ENCODE data around the gene KREMEN1. TPM values are rescaled to one million over a fixed set of nuclear protein-coding genes. Genes with fewer than 3 reads are reported as not detected.

KREMEN1 gene
- total RNA-seq, 1 donor from 2014 or later = 0.03 TPM

GRCh38 chr22:29194184-29194583 is 121.3 kb downstream of the KREMEN1 start:
- H3K36me3 Mint-ChIP-seq (ENCODE audit: low read depth) = no peaks in the 10 kb centered on the region
- intact Hi-C loops (cut with micrococcal nuclease) = no loop called here
- no peaks in the 10 kb centered on the region for H3K4me1 Mint-ChIP-seq (ENCODE audit: low read depth)
- no peak for DNase-seq (ENCODE audit: low spot score)
- H3K4me3 Mint-ChIP-seq = no peak overlapping the region
- H3K9me3 Mint-ChIP-seq = peaks cover 4% of the 10 kb centered on the region
- H3K27me3 Mint-ChIP-seq (ENCODE audit: insufficient read depth) = peaks cover 12% of the 10 kb centered on the region
- H3K27ac Mint-ChIP-seq = no peak overlapping the region

- peaks cover 4% of the 10 kb centered on the region for H3K9me3 Mint-ChIP-seq
- intact Hi-C loops (cut with micrococcal nuclease) = no loop called here
- DNase-seq (ENCODE audit: low spot score) = no peak
- H3K27ac Mint-ChIP-seq = no peak overlapping the region
- H3K4me1 Mint-ChIP-seq (ENCODE audit: low read depth) = no peaks in the 10 kb centered on the region
- peaks cover 16% of the 10 kb centered on the region for H3K27me3 Mint-ChIP-seq (ENCODE audit: insufficient read depth)
- no peak overlapping the region for H3K4me3 Mint-ChIP-seq
- H3K36me3 Mint-ChIP-seq (ENCODE audit: low read depth) = no peaks in the 10 kb centered on the region
These were observed 122.5 kb downstream of the KREMEN1 start for GRCh38 chr22:29195118-29195963.

- H3K27me3 Mint-ChIP-seq (ENCODE audit: insufficient read depth) = peaks cover 16% of the 10 kb centered on the region
- DNase-seq (ENCODE audit: low spot score) = no peak
- H3K27ac Mint-ChIP-seq = no peak overlapping the region
- H3K4me3 Mint-ChIP-seq = no peak overlapping the region
- H3K4me1 Mint-ChIP-seq (ENCODE audit: low read depth) = peaks cover under 1% of the 10 kb centered on the region
- H3K9me3 Mint-ChIP-seq = peaks cover 4% of the 10 kb centered on the region
- intact Hi-C loops (cut with micrococcal nuclease) = no loop called here
- H3K36me3 Mint-ChIP-seq (ENCODE audit: low read depth) = no peaks in the 10 kb centered on the region
These were observed 123.3 kb downstream of the KREMEN1 start for GRCh38 chr22:29195964-29196666.

GRCh38 chr22:29197096-29197495 is 124.3 kb downstream of the KREMEN1 start:
- Mint-ChIP-seq H3K4me1 (ENCODE audit: low read depth) (peaks cover 10% of the 10 kb centered on the region), H3K27me3 (ENCODE audit: insufficient read depth) (peaks cover 22% of the 10 kb centered on the region), H3K9me3 (peaks cover 4% of the 10 kb centered on the region), H3K36me3 (ENCODE audit: low read depth) (no peaks in the 10 kb centered on the region), H3K27ac (no peak overlapping the region), H3K4me3 (no peak overlapping the region)
- DNase-seq (ENCODE audit: low spot score) = no peak
- intact Hi-C loops (cut with micrococcal nuclease) = no loop called here

- H3K4me3 Mint-ChIP-seq = no peak overlapping the region
- no peak for DNase-seq (ENCODE audit: low spot score)
- H3K4me1 Mint-ChIP-seq (ENCODE audit: low read depth) = peaks cover 19% of the 10 kb centered on the region
- peaks cover 22% of the 10 kb centered on the region for H3K27me3 Mint-ChIP-seq (ENCODE audit: insufficient read depth)
- intact Hi-C loops (cut with micrococcal nuclease) = no loop called here
- peaks cover 4% of the 10 kb centered on the region for H3K9me3 Mint-ChIP-seq
- no peak overlapping the region for H3K27ac Mint-ChIP-seq
- H3K36me3 Mint-ChIP-seq (ENCODE audit: low read depth) = no peaks in the 10 kb centered on the region
These were observed 125.4 kb downstream of the KREMEN1 start for GRCh38 chr22:29198240-29198639.

GRCh38 chr22:29199702-29200400 is 127.0 kb downstream of the KREMEN1 start:
- Mint-ChIP-seq H3K4me3 (no peak overlapping the region), H3K27me3 (ENCODE audit: insufficient read depth) (peaks cover 28% of the 10 kb centered on the region), H3K4me1 (ENCODE audit: low read depth) (peaks cover 19% of the 10 kb centered on the region), H3K36me3 (ENCODE audit: low read depth) (no peaks in the 10 kb centered on the region), H3K9me3 (peaks cover 4% of the 10 kb centered on the region), H3K27ac (no peak overlapping the region)
- no peak for DNase-seq (ENCODE audit: low spot score)
- intact Hi-C loops (cut with micrococcal nuclease) = no loop called here

GRCh38 chr22:29200901-29201300 is 128.1 kb downstream of the KREMEN1 start:
- Mint-ChIP-seq H3K4me1 (ENCODE audit: low read depth) (peaks cover 19% of the 10 kb centered on the region), H3K9me3 (no peaks in the 10 kb centered on the region), H3K27me3 (ENCODE audit: insufficient read depth) (peaks cover 31% of the 10 kb centered on the region), H3K36me3 (ENCODE audit: low read depth) (no peaks in the 10 kb centered on the region), H3K4me3 (no peak overlapping the region), H3K27ac (no peak overlapping the region)
- no peak for DNase-seq (ENCODE audit: low spot score)
- intact Hi-C loops (cut with micrococcal nuclease) = no loop called here

GRCh38 chr22:29201782-29202181 is 128.9 kb downstream of the KREMEN1 start:
- no peak for DNase-seq (ENCODE audit: low spot score)
- H3K4me3 Mint-ChIP-seq = no peak overlapping the region
- H3K36me3 Mint-ChIP-seq (ENCODE audit: low read depth) = no peaks in the 10 kb centered on the region
- peaks cover 19% of the 10 kb centered on the region for H3K4me1 Mint-ChIP-seq (ENCODE audit: low read depth)
- intact Hi-C loops (cut with micrococcal nuclease) = loop anchor here (1.0 to 2.0 kb wide), 2 partner anchors 35 to 44 kb away; no protein-coding TSS in a partner anchor
- no peak overlapping the region for H3K27ac Mint-ChIP-seq
- no peaks in the 10 kb centered on the region for H3K9me3 Mint-ChIP-seq
- peaks cover 33% of the 10 kb centered on the region for H3K27me3 Mint-ChIP-seq (ENCODE audit: insufficient read depth)

GRCh38 chr22:29202212-29203192 is 129.7 kb downstream of the KREMEN1 start:
- Mint-ChIP-seq H3K4me3 (peak overlapping the region; percentile 45), H3K4me1 (ENCODE audit: low read depth) (peaks cover 19% of the 10 kb centered on the region), H3K9me3 (no peaks in the 10 kb centered on the region), H3K27me3 (ENCODE audit: insufficient read depth) (peaks cover 37% of the 10 kb centered on the region), H3K27ac (peak overlapping the region; percentile 58), H3K36me3 (ENCODE audit: low read depth) (no peaks in the 10 kb centered on the region)
- intact Hi-C loops (cut with micrococcal nuclease) = loop anchor here (1.0 to 2.0 kb wide), 2 partner anchors 36 to 43 kb away; no protein-coding TSS in a partner anchor
- peak; percentile 35 for DNase-seq (ENCODE audit: low spot score)

- peaks cover 19% of the 10 kb centered on the region for H3K4me1 Mint-ChIP-seq (ENCODE audit: low read depth)
- H3K27ac Mint-ChIP-seq = no peak overlapping the region
- H3K27me3 Mint-ChIP-seq (ENCODE audit: insufficient read depth) = peaks cover 41% of the 10 kb centered on the region
- no peaks in the 10 kb centered on the region for H3K36me3 Mint-ChIP-seq (ENCODE audit: low read depth)
- no peak for DNase-seq (ENCODE audit: low spot score)
- intact Hi-C loops (cut with micrococcal nuclease) = loop anchor here (2.0 kb wide), 1 partner anchor 37 kb away; no protein-coding TSS in a partner anchor
- no peak overlapping the region for H3K4me3 Mint-ChIP-seq
- no peaks in the 10 kb centered on the region for H3K9me3 Mint-ChIP-seq
These were observed 130.9 kb downstream of the KREMEN1 start for GRCh38 chr22:29203488-29204454.

GRCh38 chr22:29204455-29205183 is 131.8 kb downstream of the KREMEN1 start:
- Mint-ChIP-seq H3K4me3 (no peak overlapping the region), H3K27ac (no peak overlapping the region), H3K9me3 (no peaks in the 10 kb centered on the region), H3K36me3 (ENCODE audit: low read depth) (no peaks in the 10 kb centered on the region), H3K27me3 (ENCODE audit: insufficient read depth) (peaks cover 44% of the 10 kb centered on the region), H3K4me1 (ENCODE audit: low read depth) (peaks cover 19% of the 10 kb centered on the region)
- intact Hi-C loops (cut with micrococcal nuclease) = no loop called here
- no peak for DNase-seq (ENCODE audit: low spot score)
